ENCODE data around the gene OR5AR1.

Gene OR5AR1

GRCh38 chr11:56698795-56699194 lies 35.3 kb downstream of the OR5AR1 start, which contains the start of gene OR9G1:
Gene OR9G1 (plus strand): TSS chr11:56699095. CDS start chr11:56700388, 1,293 bp downstream.
- TF ChIP-seq CTCF (IDR thresholded peaks at IDR 0.05) = no peak
- no peaks in the 10 kb centered on the region for H3K27me3 ChIP-seq
- H3K27ac ChIP-seq = no peak within 1 kb of the TSS
- H3K36me3 ChIP-seq = no peaks in the 10 kb centered on the region
- intact Hi-C loops (cut with DNase I; ENCODE audit: low total_unique reads) = no loop called here
- no peaks in the 10 kb centered on the region for H3K4me1 ChIP-seq
- DNase-seq = no peak
- no peak within 1 kb of the TSS for H3K4me3 ChIP-seq
- H3K9me3 ChIP-seq = no peaks in the 10 kb centered on the region

- no peak overlapping the region for H3K4me3 ChIP-seq
- no peaks in the 10 kb centered on the region for H3K27me3 ChIP-seq
- DNase-seq = no peak
- H3K36me3 ChIP-seq = no peaks in the 10 kb centered on the region
- no peak overlapping the region for H3K27ac ChIP-seq
- no peaks in the 10 kb centered on the region for H3K4me1 ChIP-seq
- intact Hi-C loops (cut with DNase I; ENCODE audit: low total_unique reads) = no loop called here
- no peaks in the 10 kb centered on the region for H3K9me3 ChIP-seq
- no peak for TF ChIP-seq CTCF (IDR thresholded peaks at IDR 0.05)
Observed at GRCh38 chr11:56700242-56700913, 36.9 kb downstream of the OR5AR1 start.

- no peak for DNase-seq
- Histone ChIP-seq H3K27me3 (no peaks in the 10 kb centered on the region), H3K9me3 (no peaks in the 10 kb centered on the region), H3K36me3 (no peaks in the 10 kb centered on the region), H3K4me1 (no peaks in the 10 kb centered on the region), H3K4me3 (no peak overlapping the region), H3K27ac (no peak overlapping the region)
- no peak for TF ChIP-seq CTCF (IDR thresholded peaks at IDR 0.05)
- intact Hi-C loops (cut with DNase I; ENCODE audit: low total_unique reads) = no loop called here
Observed at GRCh38 chr11:56700914-56701485, 37.5 kb downstream of the OR5AR1 start.

DNA sequence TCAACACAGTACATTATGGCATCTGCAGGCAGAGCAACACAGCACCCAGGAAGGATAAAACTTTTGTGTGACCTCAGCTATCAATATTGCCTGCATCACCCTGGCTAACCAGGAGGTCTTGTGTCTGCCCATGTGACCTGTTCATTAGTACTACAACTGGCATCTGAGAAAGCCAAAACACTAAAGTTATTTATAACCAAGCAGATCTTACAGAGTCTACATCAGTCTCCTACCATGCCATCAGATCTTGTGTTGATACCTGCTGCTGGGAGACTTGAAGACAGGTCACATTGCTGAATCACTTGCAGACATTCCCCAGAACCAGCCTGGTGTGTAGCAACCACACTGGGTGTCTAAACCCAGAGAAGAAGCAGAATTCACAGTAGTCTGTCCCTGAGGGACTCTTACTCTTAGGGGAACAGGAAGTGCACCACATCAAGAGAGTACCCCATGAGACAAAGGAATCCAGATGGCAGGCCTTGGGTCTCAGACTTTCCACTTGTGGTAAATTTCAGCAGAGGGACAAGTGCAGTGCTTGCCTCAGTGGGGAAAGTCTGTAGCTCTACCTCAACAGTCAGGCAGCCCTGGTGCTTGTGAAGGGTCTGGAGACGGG lies 42.4 kb downstream of the OR5AR1 start:
- Histone ChIP-seq H3K4me1 (no peaks in the 10 kb centered on the region), H3K27ac (no peak overlapping the region), H3K27me3 (no peaks in the 10 kb centered on the region), H3K9me3 (peaks cover 0 to 5% (median 0%) of the 10 kb centered on the region in 3 donors), H3K4me3 (no peak overlapping the region), H3K36me3 (no peaks in the 10 kb centered on the region)
- intact Hi-C loops (cut with DNase I; ENCODE audit: low total_unique reads) = no loop called here
- no peak for TF ChIP-seq CTCF (IDR thresholded peaks at IDR 0.05)
- no peak for DNase-seq

GRCh38 chr11:56706486-56706885 lies 43.0 kb downstream of the OR5AR1 start:
- intact Hi-C loops (cut with DNase I; ENCODE audit: low total_unique reads) = no loop called here
- Histone ChIP-seq H3K9me3 (peaks cover 0 to 5% (median 0%) of the 10 kb centered on the region in 3 donors), H3K4me1 (no peaks in the 10 kb centered on the region), H3K4me3 (no peak overlapping the region), H3K27me3 (no peaks in the 10 kb centered on the region), H3K36me3 (no peaks in the 10 kb centered on the region), H3K27ac (no peak overlapping the region)
- DNase-seq = no peak
- no peak for TF ChIP-seq CTCF (IDR thresholded peaks at IDR 0.05)

Data from tibial artery (tissue), 4 donors.